Activated T-cell treated with anti-CD3 and anti-CD28 coated beads for 48 hours (primary cell): ENCODE data around the gene DYRK1A.

Source experiments
- DNase-seq: peaks from one replicate; pipeline ENCODE4 v3.0.0-alpha.2; 2020; ENCODE audit warnings: low read depth

Gene DYRK1A

GRCh38 chr21:37550618-37551330 is 184.2 kb downstream of the DYRK1A start:
- DNase-seq: no peak

GRCh38 chr21:37551331-37551992 is 184.9 kb downstream of the DYRK1A start:
- DNase-seq: no peak

GRCh38 chr21:37551993-37552355 is 185.4 kb downstream of the DYRK1A start:
- DNase-seq: no peak

- no peak for DNase-seq
These were observed 186.0 kb downstream of the DYRK1A start for GRCh38 chr21:37552496-37553029.

DNA sequence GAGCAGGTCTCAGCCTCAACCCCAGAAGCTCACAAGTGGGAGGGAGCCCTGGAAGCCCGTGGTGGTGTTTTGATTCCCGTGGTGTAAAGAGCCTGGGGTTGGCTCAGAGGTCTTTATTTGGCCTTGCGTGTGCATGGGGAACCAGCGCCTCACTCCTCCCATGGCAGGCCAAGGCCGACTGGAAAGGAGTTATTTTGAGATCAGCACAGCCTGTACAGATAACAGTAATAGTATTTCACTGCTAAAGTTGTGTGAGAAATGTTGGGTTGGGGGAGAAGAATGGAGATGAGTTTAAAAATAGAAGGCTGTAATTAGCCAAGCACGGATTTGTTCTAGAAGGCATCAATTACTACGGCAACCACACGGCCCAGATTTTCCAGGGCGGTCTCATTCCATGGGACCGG is 186.5 kb downstream of the DYRK1A start:
- no peak for DNase-seq

- no peak for DNase-seq
These were observed 188.2 kb downstream of the DYRK1A start for GRCh38 chr21:37554661-37555379.

GRCh38 chr21:37555672-37556261 is 189.2 kb downstream of the DYRK1A start:
- DNase-seq: no peak

- no peak for DNase-seq
These were observed 190.8 kb downstream of the DYRK1A start for GRCh38 chr21:37557261-37557950.

DNA sequence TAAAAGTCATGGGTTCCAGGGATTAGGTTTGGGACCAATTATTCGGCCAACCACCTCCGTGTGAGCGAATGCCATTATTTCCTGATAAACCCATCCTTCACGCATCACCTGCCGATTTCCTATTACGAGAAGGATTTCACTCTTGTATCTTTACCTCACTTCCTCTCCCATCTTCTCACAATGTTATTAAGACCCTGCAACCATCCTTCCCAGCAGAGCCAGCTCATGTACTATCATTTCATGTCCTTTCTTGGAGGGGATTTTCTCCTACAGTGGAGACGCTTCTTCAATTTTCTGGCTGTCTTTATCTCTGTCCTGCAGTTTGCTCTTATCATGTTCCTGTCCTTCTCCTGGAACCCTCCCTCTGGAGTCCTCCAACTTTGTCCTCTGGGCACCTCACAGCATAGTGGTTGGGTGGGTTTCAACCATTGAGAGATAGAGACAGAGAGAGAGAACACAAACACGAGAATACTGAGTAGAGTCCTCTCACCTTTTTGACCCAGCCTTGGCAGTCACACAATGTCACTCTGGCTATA is 192.2 kb downstream of the DYRK1A start:
- DNase-seq: no peak

DNA sequence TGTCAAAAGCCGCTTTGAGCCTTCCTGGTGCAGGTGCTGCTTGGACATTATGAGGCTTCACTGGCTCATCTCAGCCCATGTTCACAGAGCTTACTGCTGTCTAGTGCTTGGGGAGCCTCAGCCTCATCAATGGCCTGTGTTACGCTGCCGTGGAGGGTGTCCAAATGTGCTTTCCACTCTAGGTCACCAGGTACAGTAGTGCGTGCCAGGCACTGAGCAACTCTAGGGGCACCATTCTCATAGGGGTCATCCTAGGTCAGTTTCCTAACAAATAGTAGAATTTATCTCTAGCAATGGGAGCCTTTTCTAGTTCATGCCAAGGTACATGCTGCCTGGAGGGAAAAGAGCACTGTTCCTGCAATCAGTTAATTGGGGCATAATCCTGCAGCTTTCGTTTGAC is 193.8 kb downstream of the DYRK1A start:
- DNase-seq: no peak

DNA sequence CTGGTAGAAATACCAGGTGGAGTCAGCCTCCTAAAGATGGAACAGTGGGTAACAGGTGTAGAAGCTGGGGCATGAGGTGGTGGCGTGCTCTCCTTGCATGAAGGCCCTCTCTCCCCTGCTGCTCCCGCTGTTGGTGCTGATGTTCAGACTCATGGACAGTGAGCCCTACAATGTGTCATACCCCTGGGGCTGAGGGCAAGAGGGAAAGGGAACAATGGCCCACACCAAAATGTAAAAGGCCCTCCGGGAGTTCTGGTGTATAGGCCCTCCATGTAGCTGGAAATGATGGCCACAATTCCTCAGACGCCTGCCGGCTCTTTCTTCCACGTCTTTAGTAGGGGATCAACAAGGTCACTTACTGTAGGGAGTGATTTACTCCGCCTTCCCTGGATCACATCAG is 194.9 kb downstream of the DYRK1A start:
- no peak for DNase-seq

- no peak for DNase-seq
These were observed 195.7 kb downstream of the DYRK1A start for GRCh38 chr21:37561941-37562919.

DNA sequence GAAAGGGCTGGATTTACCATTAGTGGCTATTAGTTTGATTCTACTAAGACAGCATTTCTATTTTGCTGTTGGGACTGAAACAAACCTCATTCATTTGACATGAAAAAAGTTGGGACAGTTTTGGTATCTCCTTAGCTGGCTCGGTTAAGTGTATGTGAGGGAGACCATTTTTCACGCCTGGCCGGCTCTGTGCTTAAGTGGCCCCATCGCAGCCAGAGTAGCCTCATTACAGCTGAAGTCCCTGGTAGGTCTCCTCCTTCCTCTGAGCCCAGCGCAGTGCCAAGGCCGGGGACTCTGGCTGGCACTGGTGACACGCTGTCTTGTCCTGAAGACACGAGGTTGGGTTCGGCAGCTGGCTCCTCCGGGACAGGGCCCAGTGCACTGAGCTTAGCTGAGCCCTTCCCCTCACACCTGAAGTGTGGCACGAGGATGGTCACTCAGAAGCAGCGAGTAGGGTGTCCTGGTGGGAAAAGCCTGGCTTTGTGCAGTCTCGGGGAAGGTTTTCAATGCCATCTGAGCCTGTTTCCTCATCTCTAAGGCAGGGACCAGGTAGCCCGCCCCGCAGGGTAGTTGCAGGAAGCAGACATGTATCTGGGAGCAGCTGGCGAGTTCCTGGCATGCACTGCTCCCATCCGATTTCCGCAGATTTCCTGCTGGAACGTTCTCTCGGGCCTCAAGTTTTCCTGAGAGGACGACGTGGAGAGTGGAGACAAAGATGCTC is 196.5 kb downstream of the DYRK1A start:
- peak; percentile 1 for DNase-seq

DNA sequence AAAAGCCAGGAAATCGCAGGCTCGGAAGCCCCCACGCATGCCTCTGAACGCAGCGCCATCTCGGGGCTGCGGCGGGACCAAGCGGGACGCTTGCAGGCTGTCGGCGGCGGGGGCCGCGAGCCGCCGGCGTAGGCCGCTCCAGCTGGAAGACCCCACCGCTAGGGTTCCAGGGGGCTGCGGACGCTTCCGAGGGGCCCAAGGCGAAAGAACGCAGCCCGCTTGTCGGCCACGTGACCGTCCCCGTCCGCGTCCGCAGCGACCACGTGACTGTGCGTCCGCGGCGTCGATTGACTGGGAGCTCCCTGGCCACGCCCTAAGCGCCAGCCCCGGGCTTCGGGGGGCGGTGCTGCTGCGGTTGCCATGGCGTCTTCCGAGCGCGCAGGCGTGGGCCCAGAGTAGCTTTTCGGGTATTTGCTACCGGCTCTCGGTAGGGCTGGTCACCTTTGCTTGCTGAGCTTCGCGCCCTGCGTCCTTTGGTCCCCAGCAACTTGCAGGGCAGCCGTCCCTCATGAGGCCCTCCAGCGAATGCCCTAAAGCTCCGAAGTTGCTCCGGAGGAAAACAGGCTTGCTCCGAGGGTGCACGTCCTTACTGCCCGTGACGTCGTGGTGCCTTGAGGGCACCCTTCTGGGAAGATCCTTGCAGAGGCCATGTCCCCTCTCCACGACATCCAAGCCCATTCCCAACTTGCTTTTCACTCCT is 197.2 kb downstream of the DYRK1A start:
- DNase-seq: peak; percentile 89

- peak; percentile 81 for DNase-seq
These were observed 197.9 kb downstream of the DYRK1A start for GRCh38 chr21:37564341-37564923.

DNA sequence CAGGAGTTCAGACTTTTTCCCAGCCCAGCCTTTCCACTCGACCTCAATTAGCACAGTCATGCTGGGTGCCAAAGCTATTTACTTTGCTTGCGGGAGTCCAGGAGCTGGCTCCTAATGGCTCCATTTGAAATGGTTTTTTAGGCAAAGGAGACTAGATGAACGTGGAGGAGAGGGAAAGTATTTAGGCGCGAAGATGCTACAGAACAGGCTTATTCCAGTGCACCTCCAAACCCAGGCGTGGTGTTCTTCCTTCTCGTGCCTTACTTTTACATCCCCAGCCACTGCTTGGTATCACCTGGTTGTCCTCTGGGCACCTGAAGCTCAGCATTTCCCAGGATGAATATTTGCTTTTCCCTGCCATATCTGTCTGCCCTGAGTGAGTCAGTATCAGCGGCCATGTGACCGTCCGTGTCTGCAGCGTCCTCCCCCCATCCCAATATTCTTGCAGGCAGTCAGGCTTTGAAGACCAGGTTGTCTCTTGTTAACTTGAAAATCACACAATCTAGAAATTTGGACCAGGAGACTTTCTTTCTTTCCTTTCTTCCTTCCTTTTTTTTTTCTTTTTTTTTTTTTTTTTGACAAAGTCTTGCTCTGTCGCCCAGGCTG is 198.5 kb downstream of the DYRK1A start:
- no peak for DNase-seq

GRCh38 chr21:37565530-37566223 is 199.1 kb downstream of the DYRK1A start:
- no peak for DNase-seq
